Liver (tissue), 9 donors: ENCODE measurements around the gene CCDC191. TPM values are rescaled to one million over a fixed set of nuclear protein-coding genes. Genes with fewer than 3 reads are reported as not detected.

ENCODE experiments used
- DNase-seq: peaks from one replicate; pipeline ENCODE4 v3.0.0-alpha.2; 2017; ENCODE audit warnings: low spot score
- H3K27ac ChIP-seq, 2 donors: one replicate each; pipeline ENCODE4 v1.7.0; 2013; ENCODE audit warnings: inconsistent platforms in 2 of 2, low read length in 2 of 2, control low read depth in 1 of 2, low read depth in 1 of 2, mild to moderate bottlenecking in 1 of 2
- H3K27me3 ChIP-seq, 4 donors: one replicate each; pipeline versions ENCODE4 v1.6.1 to v1.7.0; 2013; ENCODE audit warnings: low read length in 3 of 4, inconsistent platforms in 1 of 4, mild to moderate bottlenecking in 1 of 4, moderate library complexity in 1 of 4; ENCODE audit not compliant: control insufficient read depth in 4 of 4, insufficient read depth in 4 of 4
- H3K36me3 ChIP-seq, 4 donors: one replicate each; pipeline versions ENCODE4 v1.6.1 to v1.7.0; 2013; ENCODE audit warnings: low read length in 3 of 4, mild to moderate bottlenecking in 3 of 4, low read depth in 1 of 4, moderate library complexity in 1 of 4; ENCODE audit not compliant: control insufficient read depth in 4 of 4, insufficient read depth in 3 of 4
- H3K4me1 ChIP-seq, 4 donors: one replicate each; pipeline versions ENCODE4 v1.6.1 to v1.7.0; 2013; ENCODE audit warnings: low read length in 3 of 4, mild to moderate bottlenecking in 3 of 4, moderate library complexity in 1 of 4; ENCODE audit not compliant: control insufficient read depth in 4 of 4, insufficient read depth in 4 of 4
- H3K4me3 ChIP-seq, 3 donors: one replicate each; pipeline versions ENCODE4 v1.6.1 to v1.7.0; 2013; ENCODE audit warnings: low read length in 3 of 3, control low read depth in 1 of 3, low read depth in 1 of 3, mild to moderate bottlenecking in 1 of 3
- H3K9ac ChIP-seq, 2 donors: one replicate each; pipeline ENCODE4 v1.7.0; 2013; ENCODE audit warnings: low read length in 2 of 2, mild to moderate bottlenecking in 2 of 2, moderate library complexity in 2 of 2, control low read depth in 1 of 2, low read depth in 1 of 2
- H3K9me3 ChIP-seq, 4 donors: one replicate each; pipeline versions ENCODE4 v1.6.1 to v1.7.0; 2013; ENCODE audit warnings: low read length in 3 of 4; ENCODE audit not compliant: control insufficient read depth in 4 of 4
- EGR1 ChIP-seq, 2 donors: IDR thresholded peaks; 2 replicates each; pipeline ENCODE4 v1.6.1; 2016 to 2018; ENCODE audit warnings: antibody characterized with exemption in 2 of 2, low read depth in 2 of 2
- FOXA1 ChIP-seq: IDR thresholded peaks from 2 replicates; pipeline ENCODE4 v1.6.1; 2016; ENCODE audit warnings: antibody characterized with exemption
- FOXA2 ChIP-seq: IDR thresholded peaks from 2 replicates; pipeline ENCODE4 v1.6.1; 2016; ENCODE audit warnings: antibody characterized with exemption
- GABPA ChIP-seq, 2 donors: IDR thresholded peaks in 1 of 2; conservative IDR thresholded peaks in 1 of 2; 2 replicates each; pipeline ENCODE4 v1.6.1; 2016; ENCODE audit warnings: antibody characterized with exemption in 2 of 2, mild to moderate bottlenecking in 1 of 2, moderate library complexity in 1 of 2
- HNF4A ChIP-seq, 2 donors: conservative IDR thresholded peaks; 2 replicates each; pipeline ENCODE4 v1.6.1; 2016; ENCODE audit warnings: antibody characterized with exemption in 2 of 2, mild to moderate bottlenecking in 2 of 2
- HNF4G ChIP-seq: IDR thresholded peaks from 2 replicates; pipeline ENCODE4 v1.6.1; 2016; ENCODE audit warnings: antibody characterized with exemption
- JUND ChIP-seq, 2 donors: IDR thresholded peaks; 2 replicates each; pipeline ENCODE4 v1.6.1; 2016; ENCODE audit warnings: antibody characterized with exemption in 2 of 2
- NR2F2 ChIP-seq: IDR thresholded peaks from 2 replicates; pipeline ENCODE4 v1.6.1; 2016; ENCODE audit warnings: antibody characterized with exemption
- RAD21 ChIP-seq, 2 donors: IDR thresholded peaks; 2 replicates each; pipeline ENCODE4 v1.6.1; 2016; ENCODE audit warnings: antibody characterized with exemption in 2 of 2, mild to moderate bottlenecking in 2 of 2
- RXRA ChIP-seq, 2 donors: IDR thresholded peaks; 2 replicates each; pipeline ENCODE4 v1.6.1; 2017 to 2018; ENCODE audit warnings: antibody characterized with exemption in 2 of 2, mild to moderate bottlenecking in 1 of 2
- SP1 ChIP-seq: IDR thresholded peaks from 2 replicates; pipeline ENCODE4 v1.6.1; 2018; ENCODE audit warnings: antibody characterized with exemption, mild to moderate bottlenecking
- TAF1 ChIP-seq: conservative IDR thresholded peaks from 2 replicates; pipeline ENCODE4 v1.6.1; 2016; ENCODE audit warnings: antibody characterized with exemption, mild to moderate bottlenecking
- YY1 ChIP-seq: IDR thresholded peaks from 2 replicates; pipeline ENCODE4 v1.6.1; 2016; ENCODE audit warnings: antibody characterized with exemption, mild to moderate bottlenecking
- WGBS: extraction: QIAGEN DNeasy Blood & Tissue Kit; methylation state at CpG from one replicate; pipeline ENCODE4 v1.1.7; 2013; 5-methylcytosine and 5-hydroxymethylcytosine counted together
- polyA plus RNA-seq, 2 donors: library from polyadenylated mRNA; stranded (reverse) in 1 of 2; unstranded in 1 of 2; fragments of 200-250 nt in 1 of 2; fragments of >200 nt in 1 of 2; fragmentation: Nextera tagmentation in 1 of 2; extraction: Ambion mirVana in 1 of 2; gene quantifications; one replicate each; pipeline versions ENCODE4 v1.2.1 to v1.2.3, GENCODE V29; 2013 to 2015
- total RNA-seq, 2 donors: library from RNA; depleted of rRNA; stranded (reverse); fragments of >200 nt; gene quantifications; one replicate each; pipeline ENCODE4 v1.2.3, GENCODE V29; 2014
- TF ChIP-seq, protein P1 (sequence below): IDR thresholded peaks from 2 replicates; pipeline ENCODE4 v1.6.1; 2016; ENCODE audit warnings: antibody characterized with exemption, mild to moderate bottlenecking
- TF ChIP-seq, protein P2 (sequence below): fragments of 150-350 bp; IDR thresholded peaks from 2 replicates; pipeline ENCODE4 v1.5.1; 2017; ENCODE audit warnings: improper control_type of control experiment, low read depth, low read length; ENCODE audit not compliant: missing input control
- TF ChIP-seq, protein P3 (sequence below): IDR thresholded peaks from 2 replicates; pipeline ENCODE4 v1.6.1; 2016; ENCODE audit warnings: antibody characterized with exemption
- TF ChIP-seq, protein P4 (sequence below): IDR thresholded peaks from 2 replicates; pipeline ENCODE4 v1.6.1; 2016; ENCODE audit warnings: antibody characterized with exemption
- TF ChIP-seq, protein P5 (sequence below): IDR thresholded peaks from 2 replicates; pipeline ENCODE4 v1.6.1; 2016; ENCODE audit warnings: antibody characterized with exemption
- donor health status: healthy.
- donor health status: healthy.
- donor health status: healthy.
- donor health status: healthy.
- donor health status: healthy.

CCDC191 gene
- total and polyA plus RNA-seq, 4 donors = 0.31 to 1.0 (median 0.80) TPM

DNA sequence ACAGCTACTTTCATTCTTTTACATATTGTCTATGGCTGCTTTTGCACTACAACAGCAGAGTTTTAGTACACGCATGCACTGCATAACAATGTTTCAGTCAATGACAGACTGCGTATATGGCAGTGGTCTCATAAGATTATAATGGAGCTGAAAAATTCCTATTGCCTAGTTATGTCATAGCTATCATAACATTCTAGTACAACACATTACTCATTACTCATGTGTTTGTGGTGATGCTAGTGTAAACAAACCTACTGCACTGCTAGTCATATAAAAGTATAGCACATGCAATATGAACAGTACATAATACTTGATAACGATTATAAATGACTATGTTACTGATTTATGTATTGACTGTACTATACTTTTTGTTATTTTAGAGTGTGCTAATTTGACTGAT lies 48.1 kb upstream of the CCDC191 start:
- Histone ChIP-seq H3K36me3 (no peaks in the 10 kb centered on the region), H3K9ac (no peak overlapping the region), H3K4me1 (no peaks in the 10 kb centered on the region), H3K27ac (no peak overlapping the region), H3K9me3 (no peaks in the 10 kb centered on the region), H3K27me3 (no peaks in the 10 kb centered on the region), H3K4me3 (no peak overlapping the region)
- 91% methylated on average over 3 of the region's 3 CpGs for WGBS
- no peak for DNase-seq
- TF ChIP-seq NR2F2 = no peak
- no peak for TF ChIP-seq FOXA2
- TF ChIP-seq HNF4G = no peak
- TF ChIP-seq SP1 = no peak
- no peak for TF ChIP-seq GABPA (IDR thresholded peaks at IDR 0.05 in 1 of 2, conservative IDR thresholded peaks at IDR 0.05 in 1 of 2)
- TF ChIP-seq, protein P1, sequence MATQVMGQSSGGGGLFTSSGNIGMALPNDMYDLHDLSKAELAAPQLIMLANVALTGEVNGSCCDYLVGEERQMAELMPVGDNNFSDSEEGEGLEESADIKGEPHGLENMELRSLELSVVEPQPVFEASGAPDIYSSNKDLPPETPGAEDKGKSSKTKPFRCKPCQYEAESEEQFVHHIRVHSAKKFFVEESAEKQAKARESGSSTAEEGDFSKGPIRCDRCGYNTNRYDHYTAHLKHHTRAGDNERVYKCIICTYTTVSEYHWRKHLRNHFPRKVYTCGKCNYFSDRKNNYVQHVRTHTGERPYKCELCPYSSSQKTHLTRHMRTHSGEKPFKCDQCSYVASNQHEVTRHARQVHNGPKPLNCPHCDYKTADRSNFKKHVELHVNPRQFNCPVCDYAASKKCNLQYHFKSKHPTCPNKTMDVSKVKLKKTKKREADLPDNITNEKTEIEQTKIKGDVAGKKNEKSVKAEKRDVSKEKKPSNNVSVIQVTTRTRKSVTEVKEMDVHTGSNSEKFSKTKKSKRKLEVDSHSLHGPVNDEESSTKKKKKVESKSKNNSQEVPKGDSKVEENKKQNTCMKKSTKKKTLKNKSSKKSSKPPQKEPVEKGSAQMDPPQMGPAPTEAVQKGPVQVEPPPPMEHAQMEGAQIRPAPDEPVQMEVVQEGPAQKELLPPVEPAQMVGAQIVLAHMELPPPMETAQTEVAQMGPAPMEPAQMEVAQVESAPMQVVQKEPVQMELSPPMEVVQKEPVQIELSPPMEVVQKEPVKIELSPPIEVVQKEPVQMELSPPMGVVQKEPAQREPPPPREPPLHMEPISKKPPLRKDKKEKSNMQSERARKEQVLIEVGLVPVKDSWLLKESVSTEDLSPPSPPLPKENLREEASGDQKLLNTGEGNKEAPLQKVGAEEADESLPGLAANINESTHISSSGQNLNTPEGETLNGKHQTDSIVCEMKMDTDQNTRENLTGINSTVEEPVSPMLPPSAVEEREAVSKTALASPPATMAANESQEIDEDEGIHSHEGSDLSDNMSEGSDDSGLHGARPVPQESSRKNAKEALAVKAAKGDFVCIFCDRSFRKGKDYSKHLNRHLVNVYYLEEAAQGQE = no peak
- no peak for TF ChIP-seq RXRA (IDR thresholded peaks at IDR 0.05)
- TF ChIP-seq HNF4A (conservative IDR thresholded peaks at IDR 0.05) = no peak
- TF ChIP-seq, protein P2, sequence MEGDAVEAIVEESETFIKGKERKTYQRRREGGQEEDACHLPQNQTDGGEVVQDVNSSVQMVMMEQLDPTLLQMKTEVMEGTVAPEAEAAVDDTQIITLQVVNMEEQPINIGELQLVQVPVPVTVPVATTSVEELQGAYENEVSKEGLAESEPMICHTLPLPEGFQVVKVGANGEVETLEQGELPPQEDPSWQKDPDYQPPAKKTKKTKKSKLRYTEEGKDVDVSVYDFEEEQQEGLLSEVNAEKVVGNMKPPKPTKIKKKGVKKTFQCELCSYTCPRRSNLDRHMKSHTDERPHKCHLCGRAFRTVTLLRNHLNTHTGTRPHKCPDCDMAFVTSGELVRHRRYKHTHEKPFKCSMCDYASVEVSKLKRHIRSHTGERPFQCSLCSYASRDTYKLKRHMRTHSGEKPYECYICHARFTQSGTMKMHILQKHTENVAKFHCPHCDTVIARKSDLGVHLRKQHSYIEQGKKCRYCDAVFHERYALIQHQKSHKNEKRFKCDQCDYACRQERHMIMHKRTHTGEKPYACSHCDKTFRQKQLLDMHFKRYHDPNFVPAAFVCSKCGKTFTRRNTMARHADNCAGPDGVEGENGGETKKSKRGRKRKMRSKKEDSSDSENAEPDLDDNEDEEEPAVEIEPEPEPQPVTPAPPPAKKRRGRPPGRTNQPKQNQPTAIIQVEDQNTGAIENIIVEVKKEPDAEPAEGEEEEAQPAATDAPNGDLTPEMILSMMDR = no peak
- TF ChIP-seq RAD21 (IDR thresholded peaks at IDR 0.05) = no peak
- TF ChIP-seq TAF1 = no peak
- no peak for TF ChIP-seq YY1
- TF ChIP-seq EGR1 (IDR thresholded peaks at IDR 0.05; ENCODE audit: low read depth in 2 of 2) = no peak
- TF ChIP-seq, protein P3, sequence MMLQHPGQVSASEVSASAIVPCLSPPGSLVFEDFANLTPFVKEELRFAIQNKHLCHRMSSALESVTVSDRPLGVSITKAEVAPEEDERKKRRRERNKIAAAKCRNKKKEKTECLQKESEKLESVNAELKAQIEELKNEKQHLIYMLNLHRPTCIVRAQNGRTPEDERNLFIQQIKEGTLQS = no peak
- TF ChIP-seq FOXA1 = no peak
- TF ChIP-seq, protein P4, sequence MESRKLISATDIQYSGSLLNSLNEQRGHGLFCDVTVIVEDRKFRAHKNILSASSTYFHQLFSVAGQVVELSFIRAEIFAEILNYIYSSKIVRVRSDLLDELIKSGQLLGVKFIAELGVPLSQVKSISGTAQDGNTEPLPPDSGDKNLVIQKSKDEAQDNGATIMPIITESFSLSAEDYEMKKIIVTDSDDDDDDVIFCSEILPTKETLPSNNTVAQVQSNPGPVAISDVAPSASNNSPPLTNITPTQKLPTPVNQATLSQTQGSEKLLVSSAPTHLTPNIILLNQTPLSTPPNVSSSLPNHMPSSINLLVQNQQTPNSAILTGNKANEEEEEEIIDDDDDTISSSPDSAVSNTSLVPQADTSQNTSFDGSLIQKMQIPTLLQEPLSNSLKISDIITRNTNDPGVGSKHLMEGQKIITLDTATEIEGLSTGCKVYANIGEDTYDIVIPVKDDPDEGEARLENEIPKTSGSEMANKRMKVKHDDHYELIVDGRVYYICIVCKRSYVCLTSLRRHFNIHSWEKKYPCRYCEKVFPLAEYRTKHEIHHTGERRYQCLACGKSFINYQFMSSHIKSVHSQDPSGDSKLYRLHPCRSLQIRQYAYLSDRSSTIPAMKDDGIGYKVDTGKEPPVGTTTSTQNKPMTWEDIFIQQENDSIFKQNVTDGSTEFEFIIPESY = no peak
- TF ChIP-seq, protein P5, sequence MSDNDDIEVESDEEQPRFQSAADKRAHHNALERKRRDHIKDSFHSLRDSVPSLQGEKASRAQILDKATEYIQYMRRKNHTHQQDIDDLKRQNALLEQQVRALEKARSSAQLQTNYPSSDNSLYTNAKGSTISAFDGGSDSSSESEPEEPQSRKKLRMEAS = no peak
- no peak for TF ChIP-seq JUND (IDR thresholded peaks at IDR 0.05)
